ENCODE results near the gene CLASP1.

DNA sequence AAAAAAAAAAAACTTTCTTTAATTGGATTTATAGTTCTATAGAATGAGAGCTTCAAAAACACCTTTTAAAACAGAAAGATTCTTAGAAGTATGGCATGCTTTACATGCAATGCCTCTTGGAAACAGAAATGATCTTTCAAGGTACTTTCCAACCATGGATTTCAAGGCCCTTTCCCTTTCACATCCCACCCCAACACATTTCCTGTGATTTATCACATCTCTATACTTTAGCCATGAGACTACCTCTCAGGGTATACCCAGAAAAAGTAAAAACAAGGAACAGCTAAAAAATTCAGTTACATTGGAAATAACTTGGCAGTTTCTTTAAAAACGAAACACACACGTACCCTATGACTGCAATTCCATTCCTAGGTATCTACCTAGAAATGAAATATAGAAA lies 103.3 kb downstream of the CLASP1 start:
- TF ChIP-seq CTCF (IDR thresholded peaks at IDR 0.05) (no peak), POLR2A (IDR thresholded peaks at IDR 0.05) (no peak)
